DND-41 (cell line): Measurements from ENCODE around the gene LCK.
"Not testable (repeated sequence)": the region's sequence is repeated elsewhere in the genome, so short reads cannot be mapped to it uniquely, and the experiment has no call there.

Experiments used
- ATAC-seq: fragments of 200-7000 bp; cut with Tn5 transposase; 3 replicates; pipeline ENCODE4 v1.9.1; 2021; ENCODE audit warnings: low read depth; ENCODE audit not compliant: insufficient read depth
- DNase-seq: peaks from one replicate; pipeline ENCODE4 v3.0.0-alpha.2; 2020
- H2AFZ ChIP-seq: 2 replicates; pipeline ENCODE4 v1.6.0; 2012; ENCODE audit warnings: low read depth, low read length
- H3K27ac ChIP-seq: 2 replicates; pipeline ENCODE4 v1.5.1; 2012; ENCODE audit warnings: low read length, inconsistent platforms
- H3K27me3 ChIP-seq: fragments of 200-600 bp; sonication (generic); 2 replicates; pipeline ENCODE4 v1.6.0; 2012; ENCODE audit warnings: low read length, mild to moderate bottlenecking, inconsistent platforms; ENCODE audit not compliant: insufficient read depth, poor library complexity
- H3K36me3 ChIP-seq: 2 replicates; pipeline ENCODE4 v1.5.1; 2012; ENCODE audit warnings: low read length, inconsistent platforms; ENCODE audit not compliant: insufficient read depth
- H3K4me1 ChIP-seq: 2 replicates; pipeline ENCODE4 v1.5.1; 2012; ENCODE audit warnings: mild to moderate bottlenecking, low read length; ENCODE audit not compliant: insufficient read depth
- H3K4me2 ChIP-seq: 2 replicates; pipeline ENCODE4 v1.6.0; 2012; ENCODE audit warnings: mild to moderate bottlenecking, moderate library complexity, low read length, inconsistent platforms; ENCODE audit not compliant: insufficient read depth
- H3K4me3 ChIP-seq, 2 experiments: fragments of 200-600 bp in 1 of 2; shearing (Covaris generic) in 1 of 2; 2 replicates each; pipeline ENCODE4 v1.5.1; 2012 to 2016; ENCODE audit warnings: inconsistent platforms in 2 of 2, low read length in 2 of 2, mild to moderate bottlenecking in 2 of 2, low read depth in 1 of 2, moderate library complexity in 1 of 2
- H3K79me2 ChIP-seq: 2 replicates; pipeline ENCODE4 v1.6.0; 2012; ENCODE audit warnings: low read length, inconsistent platforms; ENCODE audit not compliant: insufficient read depth
- H3K9ac ChIP-seq: 2 replicates; pipeline ENCODE4 v1.6.0; 2012; ENCODE audit warnings: low read depth, mild to moderate bottlenecking, inconsistent platforms, low read length, moderate library complexity
- H3K9me3 ChIP-seq: 2 replicates; pipeline ENCODE4 v1.5.1; 2012; ENCODE audit warnings: low read length, moderate library complexity, mild to moderate bottlenecking, inconsistent platforms; ENCODE audit not compliant: insufficient read depth, severe bottlenecking
- H4K20me1 ChIP-seq: 2 replicates; pipeline ENCODE4 v1.6.0; 2012; ENCODE audit warnings: low read length; ENCODE audit not compliant: insufficient read depth
- EZH2 ChIP-seq: IDR thresholded peaks from 3 replicates; pipeline ENCODE4 v1.6.1; 2012; ENCODE audit warnings: borderline replicate concordance, low read depth, mild to moderate bottlenecking, moderate library complexity, low read length, inconsistent platforms; ENCODE audit not compliant: severe bottlenecking
- TF ChIP-seq, protein P1 (sequence below): IDR thresholded peaks from 2 replicates; pipeline ENCODE4 v1.5.1; 2012; ENCODE audit warnings: borderline replicate concordance, low read length, moderate library complexity, mild to moderate bottlenecking; ENCODE audit not compliant: poor library complexity, severe bottlenecking; ENCODE audit errors: extremely low read depth

LCK gene

DNA sequence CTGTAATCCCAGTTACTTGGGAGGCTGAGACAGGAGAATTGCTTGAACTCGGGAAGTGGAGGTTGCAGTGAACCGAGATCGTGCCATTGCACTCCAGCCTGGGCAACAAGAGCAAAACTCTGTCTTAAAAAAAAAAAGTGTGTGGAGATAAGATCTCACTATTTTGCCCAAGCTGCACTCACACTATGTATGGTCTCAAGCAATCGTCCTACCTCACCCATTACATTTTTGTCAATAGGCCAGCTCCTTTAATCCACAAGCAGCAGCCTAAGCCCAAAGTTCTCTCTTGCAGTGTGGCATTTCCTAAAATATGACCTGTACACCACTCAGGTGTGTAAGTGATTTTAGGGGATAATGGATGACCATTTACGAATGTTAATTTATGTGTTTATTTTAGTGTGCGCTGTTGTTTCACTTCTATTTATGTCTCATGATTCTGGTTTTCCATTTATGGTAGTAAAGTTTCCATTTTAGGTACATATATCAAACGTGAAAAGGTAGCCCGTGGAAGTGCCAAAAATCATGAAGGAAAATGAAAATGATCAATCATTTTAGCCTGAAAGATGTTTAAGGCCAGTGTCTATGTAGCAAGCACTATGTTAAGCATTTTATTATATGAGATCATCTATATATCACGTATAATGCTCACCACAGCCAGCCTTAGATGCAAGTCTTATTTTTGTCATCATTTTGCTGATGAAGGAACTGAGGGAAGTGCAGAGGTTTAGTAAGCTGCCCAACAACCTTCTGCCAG lies 5.6 kb downstream of the LCK start:
- Histone ChIP-seq H3K4me2 (no peak overlapping the region), H3K79me2 (peaks cover 97% of the 10 kb centered on the region), H3K27ac (no peak overlapping the region), H3K27me3 (no peaks in the 10 kb centered on the region), H3K9ac (no peak overlapping the region), H3K36me3 (peaks cover 10% of the 10 kb centered on the region; the same call in 1 of the 2 replicates), H3K4me3 (no peak overlapping the region), H3K4me1 (peaks cover 44% of the 10 kb centered on the region), H4K20me1 (no peaks in the 10 kb centered on the region), H2AFZ (no peak overlapping the region), H3K9me3 (no peaks in the 10 kb centered on the region)
- ATAC-seq (no peak), DNase-seq (no peak)
- TF ChIP-seq, protein P1, sequence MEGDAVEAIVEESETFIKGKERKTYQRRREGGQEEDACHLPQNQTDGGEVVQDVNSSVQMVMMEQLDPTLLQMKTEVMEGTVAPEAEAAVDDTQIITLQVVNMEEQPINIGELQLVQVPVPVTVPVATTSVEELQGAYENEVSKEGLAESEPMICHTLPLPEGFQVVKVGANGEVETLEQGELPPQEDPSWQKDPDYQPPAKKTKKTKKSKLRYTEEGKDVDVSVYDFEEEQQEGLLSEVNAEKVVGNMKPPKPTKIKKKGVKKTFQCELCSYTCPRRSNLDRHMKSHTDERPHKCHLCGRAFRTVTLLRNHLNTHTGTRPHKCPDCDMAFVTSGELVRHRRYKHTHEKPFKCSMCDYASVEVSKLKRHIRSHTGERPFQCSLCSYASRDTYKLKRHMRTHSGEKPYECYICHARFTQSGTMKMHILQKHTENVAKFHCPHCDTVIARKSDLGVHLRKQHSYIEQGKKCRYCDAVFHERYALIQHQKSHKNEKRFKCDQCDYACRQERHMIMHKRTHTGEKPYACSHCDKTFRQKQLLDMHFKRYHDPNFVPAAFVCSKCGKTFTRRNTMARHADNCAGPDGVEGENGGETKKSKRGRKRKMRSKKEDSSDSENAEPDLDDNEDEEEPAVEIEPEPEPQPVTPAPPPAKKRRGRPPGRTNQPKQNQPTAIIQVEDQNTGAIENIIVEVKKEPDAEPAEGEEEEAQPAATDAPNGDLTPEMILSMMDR, result no peak
- TF ChIP-seq EZH2, result no peak

DNA sequence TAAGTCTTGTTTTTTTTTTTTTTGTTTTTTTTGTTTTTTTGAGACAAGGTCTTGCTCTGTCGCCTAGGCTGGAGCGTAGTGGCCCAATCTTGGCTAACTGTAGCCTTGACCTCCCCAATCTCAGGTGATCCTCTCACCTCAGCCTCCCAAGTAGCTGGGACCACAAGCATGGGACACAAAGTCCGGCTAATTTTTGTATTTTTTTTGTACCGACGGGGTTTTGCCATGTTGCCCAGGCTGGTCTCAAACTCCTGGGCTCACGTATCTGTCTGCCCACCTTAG lies 6.1 kb downstream of the LCK start:
- no peak overlapping the region for H3K9ac ChIP-seq
- no peak overlapping the region for H3K4me3 ChIP-seq

DNA sequence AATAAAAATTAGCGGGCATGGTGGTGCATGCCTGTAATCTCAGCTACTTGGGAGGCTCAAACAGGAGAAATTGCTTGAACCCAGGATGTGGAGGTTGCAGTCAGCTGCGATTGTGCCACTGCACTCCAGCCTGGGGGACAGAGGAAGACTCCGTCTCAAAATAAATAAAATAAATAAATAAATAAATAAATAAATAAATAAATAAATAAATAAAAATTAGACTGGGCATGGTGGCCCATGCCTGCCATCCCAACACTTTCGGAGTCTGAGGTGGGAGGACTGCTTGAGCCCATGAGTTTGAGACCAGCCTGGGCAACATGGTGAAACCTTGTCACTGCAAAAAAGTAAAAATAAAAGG lies 12.2 kb downstream of the LCK start:
- H3K27me3 ChIP-seq, H3K27ac ChIP-seq, DNase-seq, H3K4me3 ChIP-seq, ATAC-seq, H3K9ac ChIP-seq, H2AFZ ChIP-seq, H3K9me3 ChIP-seq, H3K36me3 ChIP-seq, H4K20me1 ChIP-seq, H3K4me2 ChIP-seq: not testable (repeated sequence)
- peaks cover 78% of the 10 kb centered on the region for H3K79me2 ChIP-seq
- H3K4me1 ChIP-seq, result peaks cover 21% of the 10 kb centered on the region

More for the DNA sequence above, 6.1 kb downstream of the LCK start:
- peaks cover 39% of the 10 kb centered on the region for H3K4me1 ChIP-seq
- H3K9me3 ChIP-seq, result no peaks in the 10 kb centered on the region
- no peak for ATAC-seq
- H3K27ac ChIP-seq, result no peak overlapping the region
- TF ChIP-seq, protein P1, result no peak
- no peak for TF ChIP-seq EZH2
- H2AFZ ChIP-seq, result no peak overlapping the region
- no peak for DNase-seq
- H3K27me3 ChIP-seq, result no peaks in the 10 kb centered on the region
- peaks cover 95% of the 10 kb centered on the region for H3K79me2 ChIP-seq
- peaks cover 10% of the 10 kb centered on the region; the same call in 1 of the 2 replicates for H3K36me3 ChIP-seq
- H4K20me1 ChIP-seq, result no peaks in the 10 kb centered on the region
- H3K4me2 ChIP-seq, result no peak overlapping the region

DNA sequence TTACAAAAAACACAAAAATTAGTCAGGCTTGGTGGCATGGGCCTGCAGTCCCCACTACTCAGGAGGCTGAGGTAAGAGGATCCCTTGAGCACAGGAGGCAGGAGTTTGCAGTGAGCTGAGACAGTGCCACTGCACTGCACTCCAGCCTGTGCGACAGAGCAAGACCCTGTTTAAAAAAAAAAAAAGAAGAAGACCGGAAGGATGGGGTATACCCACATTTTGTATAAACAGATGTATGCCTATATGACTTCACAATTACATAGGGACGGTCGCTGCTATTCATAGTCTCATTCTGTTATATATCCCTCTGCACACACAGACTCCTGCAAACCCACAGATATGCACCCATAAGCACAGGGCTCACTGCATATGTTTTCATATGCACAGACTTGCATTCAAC lies 12.7 kb downstream of the LCK start:
- TF ChIP-seq EZH2, result no peak
- TF ChIP-seq, protein P1, result no peak
- no peak overlapping the region for H3K4me2 ChIP-seq
- H3K36me3 ChIP-seq, result peaks cover 6% of the 10 kb centered on the region; the same call in 1 of the 2 replicates
- no peaks in the 10 kb centered on the region for H3K9me3 ChIP-seq
- no peak overlapping the region for H3K27ac ChIP-seq
- H4K20me1 ChIP-seq, result peaks cover 7% of the 10 kb centered on the region; the same call in 1 of the 2 replicates
- no peak overlapping the region for H3K4me3 ChIP-seq
- peaks cover 21% of the 10 kb centered on the region for H3K4me1 ChIP-seq
- no peak overlapping the region for H3K9ac ChIP-seq
- H2AFZ ChIP-seq, result no peak overlapping the region
- ATAC-seq (peak; percentile 60), DNase-seq (peak; percentile 28)
- no peaks in the 10 kb centered on the region for H3K27me3 ChIP-seq
- peaks cover 74% of the 10 kb centered on the region for H3K79me2 ChIP-seq
